ENCODE data around the gene DPH6.

DNA sequence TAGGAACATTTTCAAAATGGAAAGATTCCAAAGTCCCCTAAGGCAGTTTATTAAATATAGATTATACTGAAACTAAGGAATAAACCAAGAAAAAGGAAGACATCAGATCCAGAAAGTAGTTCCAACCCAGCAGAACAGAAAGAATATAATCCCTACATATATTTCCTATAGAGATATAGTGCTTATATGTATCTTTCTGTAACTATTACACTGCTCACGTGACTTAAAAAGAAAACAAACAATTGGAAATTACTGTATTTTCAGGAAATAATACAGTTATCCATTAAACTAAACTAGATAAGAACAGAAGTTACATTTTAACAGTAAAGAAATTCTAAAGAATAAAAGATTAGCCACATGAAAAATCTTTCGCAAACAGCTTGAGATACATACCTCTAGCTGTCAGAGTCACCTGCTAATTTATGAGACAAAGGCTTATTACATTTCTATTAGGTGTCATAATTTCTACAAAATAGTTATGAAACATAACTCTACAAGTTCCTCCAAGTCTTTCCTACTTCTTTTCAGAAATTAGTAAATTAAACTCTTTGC, 10.5 kb downstream of the DPH6 start:
- TF ChIP-seq CTCF (IDR thresholded peaks at IDR 0.05; ENCODE audit: poor library complexity) = no peak
- no peak for TF ChIP-seq EZH2 (IDR thresholded peaks at IDR 0.05; ENCODE audit: borderline replicate concordance)
- TF ChIP-seq EZH2phosphoT487 (IDR thresholded peaks at IDR 0.05; ENCODE audit: low read depth, severe bottlenecking, unreplicated experiment) = no peak
